ENCODE data around the gene DNAAF1. TPM values are rescaled to one million over a fixed set of nuclear protein-coding genes. Genes with fewer than 3 reads are reported as not detected.
"Not testable (repeated sequence)": the region's sequence is repeated elsewhere in the genome, so short reads cannot be mapped to it uniquely, and the experiment has no call there.

Gene DNAAF1
- total RNA-seq, 2 donors from 2014 or later = 0.21 TPM; not detected in 1

GRCh38 chr16:84194470-84195200 is 49.5 kb downstream of the DNAAF1 start:
- Mint-ChIP-seq H3K27me3 (no peaks in the 10 kb centered on the region), H3K27ac (peak overlapping the region; percentile 65), H3K4me1 (peaks cover 8% of the 10 kb centered on the region), H3K4me3 (peak overlapping the region; percentile 39), H3K9me3 (no peaks in the 10 kb centered on the region), H3K36me3 (ENCODE audit: low read depth) (no peaks in the 10 kb centered on the region)
- peak; percentile 41 for ATAC-seq (replicated peaks)

- Mint-ChIP-seq H3K27ac (no peak overlapping the region), H3K36me3 (ENCODE audit: low read depth) (no peaks in the 10 kb centered on the region), H3K4me1 (peaks cover 8% of the 10 kb centered on the region), H3K4me3 (no peak overlapping the region), H3K27me3 (no peaks in the 10 kb centered on the region), H3K9me3 (no peaks in the 10 kb centered on the region)
- ATAC-seq (replicated peaks) = no peak
Observed at GRCh38 chr16:84195201-84196093, 50.3 kb downstream of the DNAAF1 start.

- Mint-ChIP-seq H3K36me3 (ENCODE audit: low read depth) (no peaks in the 10 kb centered on the region), H3K27ac (no peak overlapping the region), H3K4me1 (peaks cover 8% of the 10 kb centered on the region), H3K4me3 (no peak overlapping the region), H3K27me3 (no peaks in the 10 kb centered on the region), H3K9me3 (no peaks in the 10 kb centered on the region)
- no peak for ATAC-seq (replicated peaks)
Observed at GRCh38 chr16:84196101-84196500, 51.0 kb downstream of the DNAAF1 start.

- Mint-ChIP-seq H3K36me3 (ENCODE audit: low read depth) (no peaks in the 10 kb centered on the region), H3K4me1 (peaks cover 8% of the 10 kb centered on the region), H3K9me3 (no peaks in the 10 kb centered on the region), H3K27me3 (no peaks in the 10 kb centered on the region), H3K4me3 (no peak overlapping the region), H3K27ac (no peak overlapping the region)
- no peak for ATAC-seq (replicated peaks)
Observed at GRCh38 chr16:84196727-84197394, 51.8 kb downstream of the DNAAF1 start.

GRCh38 chr16:84197466-84198128 is 52.5 kb downstream of the DNAAF1 start:
- Mint-ChIP-seq H3K27ac (no peak overlapping the region), H3K36me3 (ENCODE audit: low read depth) (no peaks in the 10 kb centered on the region), H3K4me1 (peaks cover 8% of the 10 kb centered on the region), H3K27me3 (no peaks in the 10 kb centered on the region), H3K4me3 (no peak overlapping the region), H3K9me3 (no peaks in the 10 kb centered on the region)
- no peak for ATAC-seq (replicated peaks)

- Mint-ChIP-seq H3K4me1 (peaks cover 8% of the 10 kb centered on the region), H3K9me3 (no peaks in the 10 kb centered on the region), H3K36me3 (ENCODE audit: low read depth) (no peaks in the 10 kb centered on the region), H3K27me3 (no peaks in the 10 kb centered on the region), H3K4me3 (no peak overlapping the region), H3K27ac (no peak overlapping the region)
- ATAC-seq (replicated peaks) = no peak
Observed at GRCh38 chr16:84198401-84198800, 53.3 kb downstream of the DNAAF1 start.

- no peak overlapping the region for H3K4me3 Mint-ChIP-seq
- H3K36me3 Mint-ChIP-seq (ENCODE audit: low read depth) = no peaks in the 10 kb centered on the region
- H3K27ac Mint-ChIP-seq = no peak overlapping the region
- no peak for ATAC-seq (replicated peaks)
- no peaks in the 10 kb centered on the region for H3K9me3 Mint-ChIP-seq
- H3K27me3 Mint-ChIP-seq = no peaks in the 10 kb centered on the region
- H3K4me1 Mint-ChIP-seq = peaks cover 2% of the 10 kb centered on the region
Observed at GRCh38 chr16:84199097-84199496, 54.0 kb downstream of the DNAAF1 start.

GRCh38 chr16:84199861-84200260 is 54.8 kb downstream of the DNAAF1 start:
- no peaks in the 10 kb centered on the region for H3K36me3 Mint-ChIP-seq (ENCODE audit: low read depth)
- H3K4me3 Mint-ChIP-seq = no peak overlapping the region
- no peaks in the 10 kb centered on the region for H3K27me3 Mint-ChIP-seq
- no peaks in the 10 kb centered on the region for H3K9me3 Mint-ChIP-seq
- ATAC-seq (replicated peaks) = no peak
- H3K27ac Mint-ChIP-seq = no peak overlapping the region
- H3K4me1 Mint-ChIP-seq = no peaks in the 10 kb centered on the region

GRCh38 chr16:84204551-84204950 is 59.4 kb downstream of the DNAAF1 start:
- not testable (repeated sequence) for H3K4me3 Mint-ChIP-seq; ATAC-seq (replicated peaks); H3K27ac Mint-ChIP-seq; H3K36me3 Mint-ChIP-seq (ENCODE audit: low read depth); H3K9me3 Mint-ChIP-seq; H3K27me3 Mint-ChIP-seq; H3K4me1 Mint-ChIP-seq

GRCh38 chr16:84205123-84205522 is 60.0 kb downstream of the DNAAF1 start:
- not testable (repeated sequence) for H3K4me1 Mint-ChIP-seq; H3K36me3 Mint-ChIP-seq (ENCODE audit: low read depth); H3K4me3 Mint-ChIP-seq; H3K27me3 Mint-ChIP-seq; ATAC-seq (replicated peaks); H3K27ac Mint-ChIP-seq; H3K9me3 Mint-ChIP-seq

- Mint-ChIP-seq H3K4me3 (no peak overlapping the region), H3K27me3 (no peaks in the 10 kb centered on the region), H3K36me3 (ENCODE audit: low read depth) (no peaks in the 10 kb centered on the region), H3K9me3 (no peaks in the 10 kb centered on the region), H3K4me1 (no peaks in the 10 kb centered on the region), H3K27ac (no peak overlapping the region)
- no peak for ATAC-seq (replicated peaks)
Observed at GRCh38 chr16:84205976-84206691, 61.0 kb downstream of the DNAAF1 start.

- H3K27me3 Mint-ChIP-seq = no peaks in the 10 kb centered on the region
Observed at GRCh38 chr16:84207251-84207650, 62.1 kb downstream of the DNAAF1 start.

GRCh38 chr16:84207879-84208278 is 62.8 kb downstream of the DNAAF1 start:
- ATAC-seq (replicated peaks) = no peak
- Mint-ChIP-seq H3K27me3 (no peaks in the 10 kb centered on the region), H3K4me1 (no peaks in the 10 kb centered on the region), H3K36me3 (ENCODE audit: low read depth) (no peaks in the 10 kb centered on the region), H3K9me3 (no peaks in the 10 kb centered on the region), H3K4me3 (no peak overlapping the region), H3K27ac (no peak overlapping the region)

More at GRCh38 chr16:84207251-84207650, 62.1 kb downstream of the DNAAF1 start:
- no peak overlapping the region for H3K4me3 Mint-ChIP-seq
- no peaks in the 10 kb centered on the region for H3K9me3 Mint-ChIP-seq
- H3K36me3 Mint-ChIP-seq (ENCODE audit: low read depth) = no peaks in the 10 kb centered on the region
- H3K4me1 Mint-ChIP-seq = no peaks in the 10 kb centered on the region
- no peak overlapping the region for H3K27ac Mint-ChIP-seq
- ATAC-seq (replicated peaks) = no peak

- ATAC-seq (replicated peaks) = peak; percentile 7
- H3K27me3 Mint-ChIP-seq = no peaks in the 10 kb centered on the region
- H3K9me3 Mint-ChIP-seq = no peaks in the 10 kb centered on the region
- no peaks in the 10 kb centered on the region for H3K36me3 Mint-ChIP-seq (ENCODE audit: low read depth)
- no peak overlapping the region for H3K4me3 Mint-ChIP-seq
- H3K4me1 Mint-ChIP-seq = no peaks in the 10 kb centered on the region
- no peak overlapping the region for H3K27ac Mint-ChIP-seq
Observed at GRCh38 chr16:84209989-84210388, 64.9 kb downstream of the DNAAF1 start.
